Endothelial cell of umbilical vein (primary cell): ENCODE data around the gene TPST1. TPM values are rescaled to one million over a fixed set of nuclear protein-coding genes. Genes with fewer than 3 reads are reported as not detected.
"Not testable (repeated sequence)": the region's sequence is repeated elsewhere in the genome, so short reads cannot be mapped to it uniquely, and the experiment has no call there.

ENCODE experiments used
- BruUV-seq: library from RNA; stranded (reverse); fragments of 400-500 nt; replicated peaks from 2 replicates; lab custom pipeline; 2021; lab: Mats Ljungman, UMichigan
- CTCF ChIA-PET: fragments of 300-600, 350-600 bp; sonication (Branson Sonifier 250); formaldehyde crosslinking; loops from one replicate; lab custom pipeline; 2021; ENCODE audit warnings: antibody characterized with exemption, inconsistent platforms; lab: Charles Lee
- POLR2A ChIA-PET: fragments of 300-600, 350-600 bp; sonication (Branson Sonifier 250); formaldehyde crosslinking; loops from one replicate; lab custom pipeline; 2021; ENCODE audit warnings: antibody characterized with exemption, inconsistent platforms; lab: Charles Lee
- DNase-seq: peaks from one replicate; pipeline ENCODE4 v3.0.0-alpha.2; 2011; ENCODE audit warnings: low read depth, low spot score
- FAIRE-seq: peaks from 2 replicates; lab custom pipeline; 2011; peaks lifted over from hg19 to GRCh38; lab: Jason Lieb, UNC
- H2AFZ ChIP-seq: 2 replicates; pipeline ENCODE4 v1.6.0; 2012; ENCODE audit warnings: low read depth, low read length, control low read depth, inconsistent platforms
- H3K27ac ChIP-seq: 2 replicates; pipeline ENCODE4 v1.5.1; 2011; ENCODE audit warnings: low read depth, mild to moderate bottlenecking, control low read depth, low read length, moderate library complexity; ENCODE audit not compliant: insufficient read depth
- H3K27me3 ChIP-seq, 2 experiments: 2 replicates each; pipeline versions ENCODE4 v1.6.0 to v1.6.1; 2011; ENCODE audit warnings: low read length in 2 of 2, mixed read lengths in 1 of 2; ENCODE audit not compliant: control insufficient read depth in 2 of 2, insufficient read depth in 2 of 2
- H3K36me3 ChIP-seq, 2 experiments: 2 replicates in 1 of 2; 3 replicates in 1 of 2; pipeline ENCODE4 v1.5.1; 2011; ENCODE audit warnings: low read length in 2 of 2, mild to moderate bottlenecking in 1 of 2, moderate library complexity in 1 of 2; ENCODE audit not compliant: control insufficient read depth in 2 of 2, insufficient read depth in 2 of 2; ENCODE audit errors: extremely low read depth in 1 of 2
- H3K4me1 ChIP-seq: 3 replicates; pipeline ENCODE4 v1.5.1; 2011; ENCODE audit warnings: mild to moderate bottlenecking, low read length; ENCODE audit not compliant: control insufficient read depth, insufficient read depth; ENCODE audit errors: extremely low read depth
- H3K4me2 ChIP-seq: 2 replicates; pipeline ENCODE4 v1.6.1; 2011; ENCODE audit warnings: low read length, control low read depth, mixed read lengths; ENCODE audit not compliant: insufficient read depth
- H3K4me3 ChIP-seq, 3 experiments: fragments of 200-600 bp in 1 of 3; sonication (generic), shearing (Covaris generic) in 1 of 3; replicated peaks in 1 of 3; 2 replicates each; pipeline ENCODE4 v1.5.1; 2011 to 2016; ENCODE audit warnings: control low read depth in 3 of 3, low read length in 3 of 3, mild to moderate bottlenecking in 2 of 3, inconsistent platforms in 1 of 3, low read depth in 1 of 3, moderate library complexity in 1 of 3; ENCODE audit not compliant: insufficient read depth in 1 of 3
- H3K79me2 ChIP-seq: 2 replicates; pipeline ENCODE4 v1.6.0; 2012; ENCODE audit warnings: low read length, inconsistent platforms; ENCODE audit not compliant: control insufficient read depth, insufficient read depth
- H3K9ac ChIP-seq: replicated peaks from 2 replicates; pipeline ENCODE3; 2011; ENCODE audit warnings: low read length, control low read depth; ENCODE audit not compliant: insufficient read depth; ENCODE audit errors: extremely low read depth
- H3K9me1 ChIP-seq: replicated peaks from 3 replicates; pipeline ENCODE4 v1.6.0; 2011; ENCODE audit warnings: mild to moderate bottlenecking, low read length; ENCODE audit not compliant: control insufficient read depth, insufficient read depth; ENCODE audit errors: extremely low read depth
- H3K9me3 ChIP-seq: replicated peaks from 2 replicates; pipeline ENCODE4 v1.5.1; 2012; ENCODE audit warnings: low read length, inconsistent platforms; ENCODE audit not compliant: control insufficient read depth, insufficient read depth
- H4K20me1 ChIP-seq: replicated peaks from 2 replicates; pipeline ENCODE3; 2011; ENCODE audit warnings: mild to moderate bottlenecking, low read length; ENCODE audit not compliant: control insufficient read depth, insufficient read depth; ENCODE audit errors: extremely low read depth
- CTCF ChIP-seq, 2 donors: IDR thresholded peaks; 1 replicate in 1 of 2; 2 replicates in 1 of 2; pipeline ENCODE4 v1.5.1; 2011; ENCODE audit warnings: low read length in 2 of 2, mild to moderate bottlenecking in 2 of 2, moderate library complexity in 2 of 2, control low read depth in 1 of 2, inconsistent platforms in 1 of 2, low read depth in 1 of 2; ENCODE audit not compliant: insufficient read depth in 1 of 2; ENCODE audit errors: extremely low read depth in 1 of 2
- EZH2 ChIP-seq: IDR thresholded peaks from 2 replicates; pipeline ENCODE4 v1.6.1; 2012; ENCODE audit warnings: borderline replicate concordance, low read depth, mild to moderate bottlenecking, moderate library complexity, low read length, inconsistent platforms; ENCODE audit not compliant: severe bottlenecking
- FOS ChIP-seq: IDR thresholded peaks from 2 replicates; pipeline ENCODE4 v1.6.1; 2011; ENCODE audit warnings: mild to moderate bottlenecking, low read length, moderate library complexity, borderline replicate concordance; ENCODE audit not compliant: insufficient read depth
- GATA2 ChIP-seq: IDR thresholded peaks from 2 replicates; pipeline ENCODE4 v1.7.0; 2011; ENCODE audit warnings: low read depth, mild to moderate bottlenecking, moderate library complexity, mixed read lengths, low read length; ENCODE audit not compliant: insufficient read length, insufficient read depth
- JUN ChIP-seq: IDR thresholded peaks from 2 replicates; pipeline ENCODE4 v1.6.1; 2011; ENCODE audit warnings: borderline replicate concordance, low read depth; ENCODE audit not compliant: insufficient read length, insufficient read depth
- MAX ChIP-seq: IDR thresholded peaks from 2 replicates; pipeline ENCODE4 v1.6.1; 2011; ENCODE audit not compliant: insufficient read depth, insufficient read length
- MYC ChIP-seq: IDR thresholded peaks from one replicate; pipeline ENCODE4 v1.6.1; 2011; ENCODE audit warnings: mild to moderate bottlenecking, low read depth, low read length
- POLR2A ChIP-seq: IDR thresholded peaks from 2 replicates; pipeline ENCODE4 v1.6.1; 2012; ENCODE audit warnings: low read depth, mild to moderate bottlenecking, control low read depth, low read length
- POLR2AphosphoS5 ChIP-seq: IDR thresholded peaks from 2 replicates; pipeline ENCODE4 v1.6.1; 2012; ENCODE audit warnings: low read depth, mild to moderate bottlenecking, control low read depth, low read length, moderate library complexity; ENCODE audit not compliant: insufficient read depth
- dilution Hi-C: fragments of 300-500 bp; cut with MboI; formaldehyde crosslinking; loops from one replicate; pipeline ENCODE4 v1.15.0; 2019; ENCODE audit warnings: low sequenced_read_pairs; ENCODE audit not compliant: extremely low pct_ligation_motif_present
- intact Hi-C: fragments of 100-400 bp; cut with micrococcal nuclease; formaldehyde crosslinking; loops from one replicate; pipeline ENCODE4 v1.10.0; 2022
- polyA plus RNA-seq, 4 experiments: library from polyadenylated mRNA; depleted of rRNA in 3 of 4; stranded (reverse) in 3 of 4; unstranded in 1 of 4; fragments of >200 nt; gene quantifications; 2 replicates each; pipeline versions ENCODE4 v1.2.1 to v1.2.3, GENCODE V29; 2011 to 2012; ENCODE audit warnings: missing spikeins in 1 of 4
- total RNA-seq: library from RNA; stranded (reverse); gene quantifications from 2 replicates; pipeline ENCODE4 v1.2.3, GENCODE V29; 2021

TPST1 gene
- total and polyA plus RNA-seq, 2 donors (not counting 3 experiments of a cell fraction or from before 2014, with no cell fraction given), result 18.7 to 21.0 TPM

- FAIRE-seq (no peak), DNase-seq (no peak)
- Histone ChIP-seq H4K20me1 (no peaks in the 10 kb centered on the region), H3K36me3 (no peaks in the 10 kb centered on the region), H3K4me2 (no peak overlapping the region), H3K27ac (no peak overlapping the region), H2AFZ (no peak overlapping the region), H3K9me3 (no peaks in the 10 kb centered on the region), H3K79me2 (no peaks in the 10 kb centered on the region), H3K27me3 (no peaks in the 10 kb centered on the region), H3K4me3 (no peak overlapping the region), H3K9ac (no peak overlapping the region), H3K4me1 (no peaks in the 10 kb centered on the region), H3K9me1 (no peaks in the 10 kb centered on the region)
- TF ChIP-seq JUN (no peak), FOS (no peak), MAX (no peak), GATA2 (no peak), POLR2A (no peak), CTCF (IDR thresholded peaks at IDR 0.05; ENCODE audit: extremely low read depth in 1 of 2, insufficient read depth in 1 of 2, low read depth in 1 of 2, low read length in 2 of 2) (no peak), POLR2AphosphoS5 (no peak), MYC (no peak), EZH2 (no peak)
- dilution Hi-C loops, result no loop called here
- CTCF ChIA-PET, result no interaction called here
- intact Hi-C loops, result no loop called here
- BruUV-seq, result no TSS peak
- POLR2A ChIA-PET, result no interaction called here
These were observed 166.1 kb downstream of the TPST1 start for GRCh38 chr7:66371096-66371824.

- intact Hi-C loops, POLR2A ChIA-PET, H3K9me3 ChIP-seq, H2AFZ ChIP-seq, DNase-seq, CTCF ChIA-PET, H3K4me1 ChIP-seq, H3K9me1 ChIP-seq, H3K27me3 ChIP-seq, BruUV-seq, H3K79me2 ChIP-seq, H3K4me2 ChIP-seq, H3K27ac ChIP-seq, dilution Hi-C loops, H3K4me3 ChIP-seq, H4K20me1 ChIP-seq, H3K9ac ChIP-seq, H3K36me3 ChIP-seq: not testable (repeated sequence)
- peak; percentile 74 for FAIRE-seq
These were observed 169.2 kb downstream of the TPST1 start for GRCh38 chr7:66374141-66374840.
